Inferior parietal cortex (tissue), 1 donor: ENCODE measurements around the gene CUL4A.
"Not testable (repeated sequence)": the region's sequence is repeated elsewhere in the genome, so short reads cannot be mapped to it uniquely, and the experiment has no call there.

Experiments used
- DNase-seq: peaks from one replicate; pipeline ENCODE4 v3.0.0-alpha.2; 2016; ENCODE audit errors: extremely low spot score

Gene CUL4A

GRCh38 chr13:113239357-113239756 is 29.9 kb downstream of the CUL4A start:
- no peak for DNase-seq

- DNase-seq: no peak
Measured at GRCh38 chr13:113239986-113240385, 30.6 kb downstream of the CUL4A start.

GRCh38 chr13:113241623-113242022 is 32.2 kb downstream of the CUL4A start:
- DNase-seq: not testable (repeated sequence)

GRCh38 chr13:113243847-113244246 is 34.4 kb downstream of the CUL4A start:
- no peak for DNase-seq

- no peak for DNase-seq
Measured at GRCh38 chr13:113245849-113246796, 36.7 kb downstream of the CUL4A start.

GRCh38 chr13:113252516-113253095 is 43.2 kb downstream of the CUL4A start:
- no peak for DNase-seq

GRCh38 chr13:113257908-113258307 is 48.5 kb downstream of the CUL4A start:
- not testable (repeated sequence) for DNase-seq

GRCh38 chr13:113258321-113259054 is 49.1 kb downstream of the CUL4A start:
- DNase-seq: peak; percentile 3

- DNase-seq: no peak
Measured at GRCh38 chr13:113260996-113261395, 51.6 kb downstream of the CUL4A start.

- DNase-seq: not testable (repeated sequence)
Measured at GRCh38 chr13:113263016-113263415, 53.6 kb downstream of the CUL4A start.

- DNase-seq: no peak
Measured at GRCh38 chr13:113267642-113268405, 58.4 kb downstream of the CUL4A start.

- no peak for DNase-seq
Measured at GRCh38 chr13:113272031-113272430, 62.6 kb downstream of the CUL4A start.

- no peak for DNase-seq
Measured at GRCh38 chr13:113272701-113273181, 63.3 kb downstream of the CUL4A start.

- DNase-seq: no peak
Measured at GRCh38 chr13:113273321-113273720, 63.9 kb downstream of the CUL4A start.

GRCh38 chr13:113273851-113274590 is 64.6 kb downstream of the CUL4A start:
- DNase-seq: peak; percentile 34

GRCh38 chr13:113274721-113275120 is 65.3 kb downstream of the CUL4A start:
- no peak for DNase-seq

GRCh38 chr13:113275387-113275786 is 66.0 kb downstream of the CUL4A start:
- no peak for DNase-seq

GRCh38 chr13:113280126-113280525 is 70.7 kb downstream of the CUL4A start:
- no peak for DNase-seq

GRCh38 chr13:113283904-113284303 is 74.5 kb downstream of the CUL4A start:
- no peak for DNase-seq

GRCh38 chr13:113288880-113289279 is 79.5 kb downstream of the CUL4A start:
- DNase-seq: no peak

GRCh38 chr13:113291129-113291528 is 81.7 kb downstream of the CUL4A start:
- no peak for DNase-seq
